ENCODE results near the gene MAPK8IP3. TPM values are rescaled to one million over a fixed set of nuclear protein-coding genes. Genes with fewer than 3 reads are reported as not detected.

The MAPK8IP3 gene
- total RNA-seq, 1 donor from 2014 or later, result 55.6 TPM

- DNase-seq (ENCODE audit: low spot score), result no peak
Measured at GRCh38 chr16:1760911-1761310, 54.9 kb downstream of the MAPK8IP3 start.

DNA sequence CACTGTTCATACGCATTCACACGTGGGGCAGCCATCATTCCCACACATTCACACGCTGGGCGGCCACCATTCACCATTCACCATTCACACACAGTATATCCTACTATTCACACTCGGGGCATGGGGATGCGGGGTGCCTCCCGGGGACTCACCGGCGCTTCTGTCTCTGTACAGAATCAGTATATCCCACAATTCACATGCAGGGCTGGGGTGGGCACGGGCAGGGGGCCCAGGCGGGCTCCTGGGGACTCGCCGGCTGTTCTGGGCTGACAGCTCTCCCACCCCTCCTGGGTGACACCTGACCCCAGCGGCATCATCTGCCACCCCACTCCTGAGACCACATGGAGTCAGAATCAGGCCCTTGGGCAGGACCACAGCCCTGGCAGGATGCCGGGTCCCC is 55.8 kb downstream of the MAPK8IP3 start:
- no peak for DNase-seq (ENCODE audit: low spot score)

DNA sequence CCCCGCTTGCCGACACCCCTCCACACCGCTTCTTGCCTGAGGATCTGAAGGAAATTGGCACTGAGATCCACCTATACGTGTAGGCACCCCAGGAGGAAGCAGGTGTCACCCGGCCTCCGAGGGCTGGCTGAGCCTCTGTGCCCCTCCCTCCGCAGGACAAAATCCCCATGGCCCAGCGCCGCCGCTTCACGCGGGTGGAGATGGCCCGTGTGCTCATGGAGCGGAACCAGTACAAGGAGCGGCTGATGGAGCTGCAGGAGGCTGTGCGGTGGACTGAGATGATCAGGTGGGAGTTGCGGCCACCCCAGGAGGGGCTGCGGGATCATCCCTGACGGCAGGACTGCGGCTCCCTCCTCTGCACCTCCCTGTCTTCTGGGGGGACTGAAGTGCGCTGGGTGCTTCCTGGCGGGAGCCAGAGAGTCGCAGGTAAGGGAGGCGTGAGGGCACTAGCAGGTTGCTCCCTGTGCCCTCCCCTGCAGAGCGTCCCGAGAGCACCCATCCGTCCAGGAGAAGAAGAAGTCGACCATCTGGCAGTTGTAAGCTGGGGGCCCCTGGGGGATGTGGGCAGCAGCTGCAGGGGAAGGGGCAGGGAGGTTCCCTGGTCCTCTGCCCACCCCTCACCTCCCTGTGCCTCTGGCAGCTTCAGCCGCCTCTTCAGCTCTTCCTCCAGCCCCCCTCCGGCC is 56.3 kb downstream of the MAPK8IP3 start:
- DNase-seq (ENCODE audit: low spot score), result no peak

DNA sequence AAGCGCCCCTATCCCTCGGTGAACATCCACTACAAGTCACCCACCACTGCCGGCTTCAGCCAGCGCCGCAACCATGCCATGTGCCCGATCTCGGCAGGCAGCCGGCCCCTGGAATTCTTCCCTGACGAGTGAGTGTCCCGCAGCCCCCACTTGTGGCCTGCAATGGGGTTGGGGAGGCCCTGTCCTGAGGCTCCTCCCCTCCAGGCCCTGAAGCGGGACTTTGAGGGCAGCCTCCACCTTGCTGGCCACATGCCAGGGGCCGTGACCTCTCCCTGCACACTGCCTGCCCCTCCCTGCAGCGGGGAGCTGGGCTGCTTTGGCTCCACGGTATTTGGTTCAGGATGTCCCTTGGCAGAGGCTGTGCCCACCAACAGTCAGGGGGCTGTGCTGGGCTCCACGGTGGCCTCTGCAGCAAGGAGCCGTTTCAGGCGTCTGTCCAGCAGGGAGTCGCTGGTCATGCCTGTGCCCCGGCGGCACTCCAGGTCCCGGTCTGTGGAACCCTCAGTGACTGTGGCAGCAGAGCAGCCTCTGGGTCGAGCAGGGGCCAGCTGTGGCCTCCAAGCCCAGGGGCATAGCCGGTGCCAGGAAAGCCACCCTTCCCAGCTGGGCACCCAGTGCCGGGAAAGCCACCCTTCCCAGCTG is 57.0 kb downstream of the MAPK8IP3 start:
- DNase-seq (ENCODE audit: low spot score), result no peak

DNA sequence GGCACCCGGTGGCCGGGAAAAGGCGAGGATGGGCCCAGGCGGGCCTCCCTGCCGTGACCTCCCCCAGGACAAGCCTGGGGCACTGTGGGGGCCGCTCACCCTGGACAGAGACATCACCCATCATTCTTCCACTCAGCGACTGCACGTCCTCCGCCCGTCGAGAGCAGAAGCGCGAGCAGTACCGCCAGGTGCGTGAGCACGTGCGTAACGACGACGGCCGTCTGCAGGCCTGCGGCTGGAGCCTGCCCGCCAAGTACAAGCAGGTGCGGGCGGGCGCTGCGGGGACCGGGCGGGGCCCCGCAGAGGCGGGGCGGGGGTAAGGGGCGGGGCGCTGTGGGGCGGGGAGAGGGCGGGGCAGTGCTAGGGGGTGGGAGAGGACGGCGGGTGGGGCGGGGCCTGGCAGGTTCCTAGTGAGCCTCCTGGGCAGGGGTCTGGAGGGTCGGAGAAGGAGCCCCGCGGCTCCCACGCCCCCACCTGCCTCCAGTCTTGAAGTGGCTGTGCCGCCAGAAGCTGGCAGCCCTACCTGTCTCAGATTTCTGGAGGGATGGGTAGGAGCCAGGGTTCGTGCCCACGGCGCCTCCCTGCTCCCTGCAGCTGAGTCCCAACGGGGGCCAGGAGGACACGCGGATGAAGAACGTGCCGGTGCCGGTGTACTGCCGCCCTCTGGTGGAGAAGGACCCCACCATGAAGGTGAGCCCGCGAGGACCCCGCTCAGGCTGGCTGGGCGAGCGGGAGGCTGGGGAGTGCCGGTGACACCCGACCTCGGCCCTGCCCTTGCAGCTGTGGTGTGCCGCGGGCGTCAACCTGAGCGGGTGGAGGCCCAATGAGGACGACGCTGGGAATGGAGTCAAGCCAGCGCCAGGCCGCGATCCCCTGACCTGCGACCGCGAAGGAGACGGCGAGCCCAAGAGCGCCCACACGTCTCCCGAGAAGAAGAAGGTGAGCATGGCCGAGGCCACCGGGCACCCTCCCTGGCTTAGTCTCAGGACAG is 57.8 kb downstream of the MAPK8IP3 start:
- DNase-seq (ENCODE audit: low spot score), result no peak

DNA sequence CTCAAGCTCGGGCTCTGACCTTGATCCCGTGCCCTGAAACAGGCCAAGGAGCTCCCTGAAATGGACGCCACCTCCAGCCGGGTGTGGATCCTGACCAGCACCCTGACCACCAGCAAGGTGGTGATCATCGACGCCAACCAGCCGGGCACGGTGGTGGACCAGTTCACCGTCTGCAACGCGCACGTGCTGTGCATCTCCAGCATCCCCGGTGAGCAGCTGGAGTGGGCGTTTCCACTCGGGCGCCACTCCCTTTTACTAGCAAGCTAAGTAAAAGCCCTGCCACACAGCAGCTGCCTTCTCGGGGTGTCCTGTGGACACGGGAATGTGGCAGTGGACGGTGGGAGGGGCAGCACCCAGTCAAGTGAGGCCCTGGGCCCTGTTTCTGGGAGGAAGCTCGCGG is 59.0 kb downstream of the MAPK8IP3 start:
- no peak for DNase-seq (ENCODE audit: low spot score)

DNA sequence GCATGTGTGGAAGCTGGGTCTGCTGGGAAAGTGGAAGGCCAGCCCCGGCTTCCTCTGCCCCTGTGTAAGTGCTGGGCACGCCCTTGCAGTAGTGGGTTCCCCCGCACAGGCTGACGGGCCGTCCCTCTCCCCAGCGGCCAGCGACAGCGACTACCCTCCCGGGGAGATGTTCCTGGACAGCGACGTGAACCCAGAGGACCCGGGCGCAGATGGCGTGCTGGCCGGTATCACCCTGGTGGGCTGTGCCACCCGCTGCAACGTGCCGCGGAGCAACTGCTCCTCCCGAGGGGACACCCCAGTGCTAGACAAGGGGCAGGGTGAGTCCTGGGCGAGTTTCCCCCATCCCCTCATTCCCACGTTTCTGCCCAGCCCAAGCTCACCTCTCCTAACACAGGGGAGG is 59.8 kb downstream of the MAPK8IP3 start:
- no peak for DNase-seq (ENCODE audit: low spot score)

GRCh38 chr16:1766231-1766630 is 60.2 kb downstream of the MAPK8IP3 start:
- DNase-seq (ENCODE audit: low spot score), result no peak

DNA sequence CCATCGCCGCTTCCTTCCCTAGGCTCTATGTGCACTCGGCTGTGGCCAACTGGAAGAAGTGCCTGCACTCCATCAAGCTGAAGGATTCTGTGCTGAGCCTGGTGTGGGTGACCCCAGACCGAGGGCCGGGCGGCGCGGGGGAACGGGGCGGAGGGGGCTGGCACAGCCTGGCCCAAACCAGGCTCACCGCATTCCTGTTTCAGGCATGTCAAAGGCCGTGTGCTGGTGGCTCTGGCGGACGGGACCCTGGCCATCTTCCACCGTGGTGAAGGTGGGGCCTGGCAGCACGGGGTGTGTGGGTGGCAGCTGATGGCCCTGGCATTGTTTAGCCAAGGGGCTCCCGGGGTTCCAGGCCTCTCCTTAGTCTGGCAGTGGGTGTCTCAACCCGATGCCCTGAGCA is 60.7 kb downstream of the MAPK8IP3 start:
- no peak for DNase-seq (ENCODE audit: low spot score)

GRCh38 chr16:1767116-1767994 is 61.4 kb downstream of the MAPK8IP3 start:
- DNase-seq (ENCODE audit: low spot score), result no peak

GRCh38 chr16:1768061-1768766 is 62.2 kb downstream of the MAPK8IP3 start:
- no peak for DNase-seq (ENCODE audit: low spot score)

DNA sequence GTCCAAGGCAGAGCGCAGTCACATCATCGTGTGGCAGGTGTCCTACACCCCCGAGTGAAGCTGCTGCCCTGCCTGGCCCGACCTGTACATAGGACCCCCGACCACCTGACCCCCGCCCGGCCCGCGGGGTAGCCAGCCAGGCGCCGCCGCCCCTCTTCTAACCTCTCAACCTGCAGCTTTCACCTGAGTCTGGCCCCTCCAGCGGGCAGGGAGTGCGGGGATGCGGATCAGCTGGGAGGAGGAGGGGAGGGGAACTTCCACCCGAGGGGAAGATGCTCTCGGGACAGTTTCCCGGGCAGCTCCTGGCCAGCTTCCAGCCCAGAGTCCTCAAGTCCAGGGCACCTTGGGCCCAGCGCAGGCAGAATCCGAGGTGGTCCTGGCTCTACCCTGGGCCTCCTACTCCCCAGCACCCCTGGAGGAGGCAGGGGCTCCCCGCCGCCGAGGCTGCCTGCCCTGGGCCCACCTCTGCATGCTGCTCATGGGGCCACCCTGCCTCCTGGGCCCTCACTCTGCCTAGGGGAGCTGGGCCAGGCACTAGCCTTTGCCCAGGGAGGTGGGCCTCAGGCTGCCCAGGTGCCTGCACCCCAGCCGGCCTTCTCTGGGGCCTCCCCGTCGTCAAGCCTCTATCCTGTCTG is 62.9 kb downstream of the MAPK8IP3 start:
- no peak for DNase-seq (ENCODE audit: low spot score)

- no peak for DNase-seq (ENCODE audit: low spot score)
Measured at GRCh38 chr16:1769402-1770300, 63.7 kb downstream of the MAPK8IP3 start.

- no peak for DNase-seq (ENCODE audit: low spot score)
Measured at GRCh38 chr16:1770328-1771187, 64.6 kb downstream of the MAPK8IP3 start.

DNA sequence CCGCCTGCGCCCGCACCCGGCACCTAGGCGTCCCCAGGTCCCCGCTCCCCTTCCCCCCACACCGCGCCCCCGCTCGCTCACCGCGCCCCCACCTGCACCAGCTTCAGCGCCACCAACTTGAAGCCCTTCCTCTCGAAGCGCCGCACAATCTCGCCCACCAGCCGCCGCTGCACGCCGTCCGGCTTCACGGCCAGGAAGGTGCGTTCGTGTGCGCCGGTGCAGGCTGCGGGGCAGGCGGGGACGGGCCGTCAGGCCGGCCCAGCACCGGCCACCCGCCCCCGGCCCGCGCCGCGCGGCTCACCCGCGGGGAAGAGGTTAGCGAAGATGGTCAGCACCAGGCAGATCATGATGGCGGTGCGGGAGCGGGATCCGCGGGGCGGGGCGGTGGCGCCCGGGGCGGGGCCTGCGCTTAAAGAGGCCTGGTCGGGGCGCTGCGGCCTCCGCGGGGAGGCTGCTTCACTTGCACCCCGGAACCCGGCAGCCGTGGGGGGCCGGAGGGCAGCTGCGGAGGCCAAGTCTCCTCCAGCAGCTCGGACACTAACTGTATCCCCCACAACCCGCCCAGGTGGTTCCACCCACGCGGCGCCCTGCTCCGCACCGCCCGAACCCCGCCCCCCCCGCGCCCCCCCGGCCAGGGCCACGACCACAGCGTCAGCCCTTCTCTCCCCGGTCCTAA is 65.3 kb downstream of the MAPK8IP3 start, which contains the start of gene NME3:
TSS of gene NME3 (minus strand) at position 356 of the 676 bp plus-strand sequence. CDS start at position 347, 9 bp downstream.
- peak; percentile 94 for DNase-seq (ENCODE audit: low spot score)

- no peak for DNase-seq (ENCODE audit: low spot score)
Measured at GRCh38 chr16:1771864-1772361, 65.9 kb downstream of the MAPK8IP3 start.

Data from mesenteric fat pad (tissue), 1 donor.